ENCODE measurements around the gene LMTK2. TPM values are rescaled to one million over a fixed set of nuclear protein-coding genes. Genes with fewer than 3 reads are reported as not detected.
A peak's percentile ranks its signal among the peaks of the same experiment; 100 is the strongest.

Gene LMTK2
- total RNA-seq, 1 experiment from 2014 or later: 37.1 TPM

DNA sequence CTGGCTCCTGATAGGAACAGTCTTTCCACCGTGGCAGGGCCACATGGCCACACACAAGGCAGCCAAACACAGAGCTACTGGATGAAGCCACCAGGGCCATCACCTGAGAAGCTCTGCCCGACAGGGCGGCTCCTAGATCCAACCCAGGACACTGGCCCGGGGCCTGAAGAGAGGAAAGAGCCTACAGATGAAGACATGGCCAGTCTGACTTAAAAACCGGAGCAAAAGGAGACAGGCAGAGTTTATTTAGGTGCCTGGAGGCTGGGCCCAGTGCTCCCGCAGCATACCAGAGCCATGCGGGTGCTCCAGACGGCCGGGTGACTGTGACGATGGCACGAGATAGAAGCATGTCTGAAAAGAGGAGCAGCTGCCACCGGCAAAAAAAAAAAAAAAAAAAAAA is 141.5 kb downstream of the LMTK2 start:
- Histone ChIP-seq H3K4me1 (replicated peaks; ENCODE audit: insufficient read depth) (peaks cover 25% of the 10 kb centered on the region), H3K36me3 (ENCODE audit: low read depth) (no peaks in the 10 kb centered on the region), H3K4me3 (no peak overlapping the region), H3F3A (ENCODE audit: insufficient read depth, low read depth) (peaks cover 23% of the 10 kb centered on the region), H3K27me3 (ENCODE audit: insufficient read depth, low read depth) (no peaks in the 10 kb centered on the region), H3K9me3 (ENCODE audit: insufficient read depth, low read depth) (no peaks in the 10 kb centered on the region), H3K9me2 (ENCODE audit: insufficient read depth) (no peaks in the 10 kb centered on the region), H2AFZ (no peak overlapping the region), H4K20me1 (ENCODE audit: insufficient read depth) (no peaks in the 10 kb centered on the region), H3K4me2 (no peak overlapping the region), H3K79me2 (ENCODE audit: low read depth) (peaks cover 22% of the 10 kb centered on the region), H3K27ac (no peak overlapping the region)
- ChIA-PET CTCF (no interaction called here), POLR2A (ENCODE audit: unreplicated experiment) (no interaction called here)
- no peak for DNase-seq
- intact Hi-C loops (cut with micrococcal nuclease; ENCODE audit: unreplicated experiment): no loop called here
- no peak for TF ChIP-seq EZH2 (IDR thresholded peaks at IDR 0.05; ENCODE audit: low read depth)
- TF ChIP-seq, protein P1, sequence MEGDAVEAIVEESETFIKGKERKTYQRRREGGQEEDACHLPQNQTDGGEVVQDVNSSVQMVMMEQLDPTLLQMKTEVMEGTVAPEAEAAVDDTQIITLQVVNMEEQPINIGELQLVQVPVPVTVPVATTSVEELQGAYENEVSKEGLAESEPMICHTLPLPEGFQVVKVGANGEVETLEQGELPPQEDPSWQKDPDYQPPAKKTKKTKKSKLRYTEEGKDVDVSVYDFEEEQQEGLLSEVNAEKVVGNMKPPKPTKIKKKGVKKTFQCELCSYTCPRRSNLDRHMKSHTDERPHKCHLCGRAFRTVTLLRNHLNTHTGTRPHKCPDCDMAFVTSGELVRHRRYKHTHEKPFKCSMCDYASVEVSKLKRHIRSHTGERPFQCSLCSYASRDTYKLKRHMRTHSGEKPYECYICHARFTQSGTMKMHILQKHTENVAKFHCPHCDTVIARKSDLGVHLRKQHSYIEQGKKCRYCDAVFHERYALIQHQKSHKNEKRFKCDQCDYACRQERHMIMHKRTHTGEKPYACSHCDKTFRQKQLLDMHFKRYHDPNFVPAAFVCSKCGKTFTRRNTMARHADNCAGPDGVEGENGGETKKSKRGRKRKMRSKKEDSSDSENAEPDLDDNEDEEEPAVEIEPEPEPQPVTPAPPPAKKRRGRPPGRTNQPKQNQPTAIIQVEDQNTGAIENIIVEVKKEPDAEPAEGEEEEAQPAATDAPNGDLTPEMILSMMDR (conservative IDR thresholded peaks at IDR 0.05): no peak
- no TSS peak for BruUV-seq (replicated peaks)

DNA sequence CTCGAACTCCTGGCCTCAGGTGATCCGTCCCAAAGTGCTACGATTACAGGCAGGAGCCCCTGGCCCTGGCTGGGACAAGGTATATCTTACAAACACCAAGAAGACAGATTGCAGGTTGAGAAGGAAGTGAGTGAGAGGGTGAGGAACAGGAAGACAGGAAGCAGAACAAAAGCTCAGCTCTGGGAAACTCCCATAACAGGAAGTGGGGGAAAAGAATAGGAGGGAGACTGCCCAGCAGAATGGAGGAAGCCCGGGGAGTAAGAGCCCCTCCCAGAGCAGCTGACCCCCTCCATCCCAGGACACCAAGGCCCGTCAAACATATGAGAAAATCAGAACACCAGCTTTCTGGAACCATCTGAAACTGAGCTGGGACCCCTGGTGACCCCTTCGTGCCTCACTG is 142.4 kb downstream of the LMTK2 start:
- H3K27ac ChIP-seq: no peak overlapping the region
- H3K27me3 ChIP-seq (ENCODE audit: insufficient read depth, low read depth): no peaks in the 10 kb centered on the region
- H3K9me2 ChIP-seq (ENCODE audit: insufficient read depth): no peaks in the 10 kb centered on the region
- H3K36me3 ChIP-seq (ENCODE audit: low read depth): no peaks in the 10 kb centered on the region
- BruUV-seq (replicated peaks): no TSS peak
- H3K79me2 ChIP-seq (ENCODE audit: low read depth): peaks cover 31% of the 10 kb centered on the region
- H2AFZ ChIP-seq: no peak overlapping the region
- POLR2A ChIA-PET (ENCODE audit: unreplicated experiment): no interaction called here
- intact Hi-C loops (cut with micrococcal nuclease; ENCODE audit: unreplicated experiment): no loop called here
- peaks cover 25% of the 10 kb centered on the region for H3K4me1 ChIP-seq (replicated peaks; ENCODE audit: insufficient read depth)
- TF ChIP-seq, protein P1 (conservative IDR thresholded peaks at IDR 0.05): no peak
- no peak for TF ChIP-seq EZH2 (IDR thresholded peaks at IDR 0.05; ENCODE audit: low read depth)
- no peak for DNase-seq
- CTCF ChIA-PET: no interaction called here
- H3K4me2 ChIP-seq: 0 out of 2 replicates have a peak overlapping the region, but pooled peaks have one; percentile 92
- no peak overlapping the region for H3K4me3 ChIP-seq
- H3F3A ChIP-seq (ENCODE audit: insufficient read depth, low read depth): peaks cover 23% of the 10 kb centered on the region
- no peaks in the 10 kb centered on the region for H4K20me1 ChIP-seq (ENCODE audit: insufficient read depth)
- no peaks in the 10 kb centered on the region for H3K9me3 ChIP-seq (ENCODE audit: insufficient read depth, low read depth)

DNA sequence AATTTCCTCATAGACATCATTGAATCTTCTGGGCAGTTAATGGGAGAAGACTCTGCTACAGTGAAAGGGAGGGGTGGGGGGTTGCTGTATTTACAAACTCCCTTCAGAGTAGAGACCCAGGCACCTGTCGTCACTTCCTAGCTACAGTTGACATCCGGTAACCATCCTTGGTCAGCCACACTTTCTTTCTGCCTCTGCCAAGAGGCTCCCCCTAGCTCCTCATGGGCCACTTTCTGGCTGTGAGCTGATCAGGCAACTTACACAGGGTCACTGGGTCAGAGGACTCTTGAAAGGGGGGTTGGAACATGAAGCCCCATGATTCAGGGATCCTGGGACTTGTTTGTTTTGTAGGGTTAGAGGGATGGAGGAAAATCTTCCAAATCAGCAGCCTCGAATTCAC is 144.1 kb downstream of the LMTK2 start:
- H3K9me3 ChIP-seq (ENCODE audit: insufficient read depth, low read depth): no peaks in the 10 kb centered on the region
- H3K36me3 ChIP-seq (ENCODE audit: low read depth): no peaks in the 10 kb centered on the region
- BruUV-seq (replicated peaks): TSS peak; percentile 50
- intact Hi-C loops (cut with micrococcal nuclease; ENCODE audit: unreplicated experiment): loop anchor here (1.0 kb wide), 1 partner anchor 34 kb away; no protein-coding TSS in a partner anchor
- ChIA-PET POLR2A (ENCODE audit: unreplicated experiment) (interaction anchor here (0.7 kb wide), 2 partner anchors 53 to 104 kb away, joined by 4 to 17 read pairs; no protein-coding TSS in a partner anchor), CTCF (interaction anchor here (0.7 to 1.0 kb wide), 5 partner anchors 18 to 379 kb away, joined by 3 to 11 read pairs (median 3); partner anchors contain the start of gene ASNS)
- no peaks in the 10 kb centered on the region for H3K27me3 ChIP-seq (ENCODE audit: insufficient read depth, low read depth)
- H3K4me3 ChIP-seq: peak overlapping the region; percentile 100
- peak; percentile 26 to 43 for DNase-seq
- peaks cover 23% of the 10 kb centered on the region for H3F3A ChIP-seq (ENCODE audit: insufficient read depth, low read depth)
- H3K9me2 ChIP-seq (ENCODE audit: insufficient read depth): no peaks in the 10 kb centered on the region
- TF ChIP-seq, protein P1 (conservative IDR thresholded peaks at IDR 0.05): no peak
- TF ChIP-seq EZH2 (IDR thresholded peaks at IDR 0.05; ENCODE audit: low read depth): no peak
- peak overlapping the region; percentile 98 for H2AFZ ChIP-seq
- H3K4me2 ChIP-seq: peak overlapping the region; percentile 92
- peaks cover 41% of the 10 kb centered on the region for H3K79me2 ChIP-seq (ENCODE audit: low read depth)
- H3K4me1 ChIP-seq (replicated peaks; ENCODE audit: insufficient read depth): peaks cover 25% of the 10 kb centered on the region
- peak overlapping the region; percentile 71 for H3K27ac ChIP-seq
- no peaks in the 10 kb centered on the region for H4K20me1 ChIP-seq (ENCODE audit: insufficient read depth)

Data from PC-9 (cell line).